Spleen (tissue), 7 donors: ENCODE measurements around the gene SMIM12.

Experiments used
- CTCF ChIP-seq, 11 experiments: fragments of 200-600 bp in 7 of 11; fragments of 450-650 bp in 4 of 11; sonication (generic) in 4 of 11; IDR thresholded peaks in 8 of 11; conservative IDR thresholded peaks in 3 of 11; 1 replicate in 7 of 11; 2 replicates in 4 of 11; pipeline versions ENCODE4 v1.4.0 to v1.8.0; 2016 to 2021; ENCODE audit warnings: antibody characterized with exemption in 11 of 11, inconsistent platforms in 4 of 11, mild to moderate bottlenecking in 1 of 11
- POLR2A ChIP-seq, 3 donors: fragments of 450-650 bp; IDR thresholded peaks; one replicate each; pipeline ENCODE4 v1.5.1; 2017; ENCODE audit warnings: antibody characterized with exemption in 3 of 3, mild to moderate bottlenecking in 1 of 3
- POLR2AphosphoS5 ChIP-seq, 3 donors: sonication (generic); formaldehyde crosslinking; IDR thresholded peaks; one replicate each; pipeline ENCODE4 v1.5.1; 2017; ENCODE audit warnings: antibody characterized with exemption in 3 of 3
- donor health status: DM: no; HTN: no; CAD: no; lungs with moderate emphysema.
- donor health status: DM: no; HTN: no; CAD: no.
- donor health status: DM: no; HTN: no; CAD: no.

GRCh38 chr1:34874296-34874952, 14.9 kb upstream of the SMIM12 start:
- TF ChIP-seq POLR2A (IDR thresholded peaks at IDR 0.05) (no peak), CTCF (IDR thresholded peaks at IDR 0.05 in 8 of 11, conservative IDR thresholded peaks at IDR 0.05 in 3 of 11) (no peak), POLR2AphosphoS5 (IDR thresholded peaks at IDR 0.05) (no peak)
